ENCODE measurements around the gene FYN.

DNA sequence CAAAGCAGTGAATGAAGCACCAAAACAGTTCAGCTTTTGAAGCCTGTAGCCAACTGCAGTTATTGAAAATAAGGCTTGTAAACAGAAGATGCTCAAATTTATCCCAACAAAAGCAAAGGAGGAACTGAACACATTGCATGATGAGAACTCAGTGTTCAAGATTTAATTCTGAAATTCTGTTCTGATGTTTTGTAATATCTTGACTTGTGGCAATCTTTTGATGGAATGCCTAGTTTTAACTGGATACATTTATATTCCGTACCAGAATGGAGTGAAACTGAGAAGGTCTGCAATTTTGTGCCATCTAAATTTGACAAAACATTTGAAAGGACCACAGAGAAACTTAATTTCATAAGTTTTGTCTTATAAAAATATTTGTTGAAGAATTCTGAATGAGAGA is 17.5 kb downstream of the FYN start:
- TF ChIP-seq, protein P1, sequence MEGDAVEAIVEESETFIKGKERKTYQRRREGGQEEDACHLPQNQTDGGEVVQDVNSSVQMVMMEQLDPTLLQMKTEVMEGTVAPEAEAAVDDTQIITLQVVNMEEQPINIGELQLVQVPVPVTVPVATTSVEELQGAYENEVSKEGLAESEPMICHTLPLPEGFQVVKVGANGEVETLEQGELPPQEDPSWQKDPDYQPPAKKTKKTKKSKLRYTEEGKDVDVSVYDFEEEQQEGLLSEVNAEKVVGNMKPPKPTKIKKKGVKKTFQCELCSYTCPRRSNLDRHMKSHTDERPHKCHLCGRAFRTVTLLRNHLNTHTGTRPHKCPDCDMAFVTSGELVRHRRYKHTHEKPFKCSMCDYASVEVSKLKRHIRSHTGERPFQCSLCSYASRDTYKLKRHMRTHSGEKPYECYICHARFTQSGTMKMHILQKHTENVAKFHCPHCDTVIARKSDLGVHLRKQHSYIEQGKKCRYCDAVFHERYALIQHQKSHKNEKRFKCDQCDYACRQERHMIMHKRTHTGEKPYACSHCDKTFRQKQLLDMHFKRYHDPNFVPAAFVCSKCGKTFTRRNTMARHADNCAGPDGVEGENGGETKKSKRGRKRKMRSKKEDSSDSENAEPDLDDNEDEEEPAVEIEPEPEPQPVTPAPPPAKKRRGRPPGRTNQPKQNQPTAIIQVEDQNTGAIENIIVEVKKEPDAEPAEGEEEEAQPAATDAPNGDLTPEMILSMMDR (IDR thresholded peaks at IDR 0.05): no peak
- no peak for TF ChIP-seq POLR2A (IDR thresholded peaks at IDR 0.05)
